ENCODE measurements around the gene TAOK3.

Gene TAOK3

DNA sequence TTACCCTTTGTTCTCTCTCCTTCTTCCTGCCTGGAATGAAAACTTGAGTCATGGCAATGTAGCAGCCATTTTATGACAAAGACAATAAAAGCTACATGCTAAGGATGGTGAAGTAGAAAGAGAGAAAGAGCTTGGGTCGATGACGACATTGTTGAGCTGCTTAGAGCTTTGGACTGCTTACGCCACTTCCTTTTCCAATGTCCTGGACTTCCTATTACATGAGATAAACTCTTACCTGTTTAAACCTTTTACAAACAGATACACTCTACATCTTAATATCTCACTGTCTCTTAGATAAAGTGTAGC is 166.6 kb downstream of the TAOK3 start:
- DNase-seq (ENCODE audit: low spot score) = no peak

GRCh38 chr12:118193958-118194357 is 178.7 kb downstream of the TAOK3 start:
- DNase-seq (ENCODE audit: low spot score) = no peak

- no peak for DNase-seq (ENCODE audit: low spot score)
Measured at GRCh38 chr12:118193477-118193876, 179.2 kb downstream of the TAOK3 start.

DNA sequence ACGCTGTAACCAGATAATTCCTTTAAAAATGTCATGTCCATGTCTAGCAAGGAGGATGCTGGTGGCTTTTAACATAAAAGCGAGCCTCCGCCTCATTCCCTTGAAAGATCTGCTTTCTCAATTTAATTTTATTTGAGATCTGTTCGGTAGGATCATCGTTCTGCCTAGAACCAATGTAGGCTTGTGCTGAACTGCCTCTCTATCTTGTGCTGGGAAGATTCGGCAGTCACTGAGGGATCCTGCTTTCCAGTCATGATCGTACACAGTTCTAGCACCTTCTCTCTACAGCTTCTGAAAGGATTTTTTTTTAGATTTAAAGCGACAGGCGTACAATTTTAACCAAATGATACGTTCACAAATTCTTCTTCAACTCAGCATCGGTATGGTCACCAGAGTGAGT is 182.4 kb downstream of the TAOK3 start:
- peak; percentile 21 for DNase-seq (ENCODE audit: low spot score)

DNA sequence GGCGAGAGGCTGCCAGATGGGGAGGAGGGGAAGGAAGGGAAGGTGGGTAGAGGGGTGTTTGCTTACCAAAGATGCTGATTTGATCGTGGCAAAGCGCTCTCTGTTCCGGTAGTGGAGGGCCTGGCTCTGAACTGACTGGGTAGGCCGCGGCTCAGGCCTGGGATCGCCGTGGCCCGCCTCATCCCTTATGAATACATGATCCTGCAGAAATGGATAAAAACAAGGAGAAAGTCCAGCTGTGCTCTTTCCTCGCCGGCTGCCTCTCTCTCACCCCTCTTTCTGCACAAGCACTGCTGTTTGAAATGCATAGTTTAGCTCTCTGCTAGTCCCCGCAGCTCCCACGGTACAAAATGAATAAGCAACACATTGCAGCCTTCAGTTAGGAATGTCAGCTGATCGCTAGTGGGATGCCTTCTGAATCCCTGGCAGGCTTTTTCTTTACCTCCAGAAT is 182.9 kb downstream of the TAOK3 start:
- peak; percentile 30 for DNase-seq (ENCODE audit: low spot score)

DNA sequence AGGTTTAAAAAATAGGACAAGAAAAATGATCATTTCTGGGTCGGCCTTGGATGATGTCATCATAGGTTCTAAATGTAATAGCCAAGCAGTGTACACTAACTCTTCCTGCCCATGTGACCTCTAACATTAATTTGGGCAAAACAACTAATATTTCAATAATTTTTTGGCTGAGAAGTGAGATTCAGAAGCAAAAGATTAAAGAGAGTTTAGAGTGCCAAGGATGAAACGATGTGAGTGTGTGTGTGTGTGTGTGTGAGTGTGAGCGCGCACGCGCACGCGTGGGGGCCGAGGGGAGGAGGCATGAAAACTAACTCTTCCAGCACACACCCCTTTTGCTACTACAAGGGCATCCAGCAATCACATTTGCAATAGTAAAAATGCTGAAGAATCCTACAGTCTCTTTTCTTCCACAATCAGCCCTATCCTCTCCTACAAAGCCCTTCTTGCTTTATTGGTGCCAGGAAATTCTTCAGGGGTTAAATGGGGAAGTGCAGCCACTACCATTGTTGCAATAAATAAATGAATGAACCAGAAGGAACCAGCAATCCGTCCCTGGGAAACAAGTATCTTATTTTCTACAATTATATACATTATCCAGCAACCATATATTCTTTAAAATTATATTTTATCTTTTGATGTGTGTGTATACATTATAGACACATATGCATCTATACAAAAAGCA is 183.9 kb downstream of the TAOK3 start:
- no peak for DNase-seq (ENCODE audit: low spot score)

- no peak for DNase-seq (ENCODE audit: low spot score)
Measured at GRCh38 chr12:118187751-118188435, 184.8 kb downstream of the TAOK3 start.

DNA sequence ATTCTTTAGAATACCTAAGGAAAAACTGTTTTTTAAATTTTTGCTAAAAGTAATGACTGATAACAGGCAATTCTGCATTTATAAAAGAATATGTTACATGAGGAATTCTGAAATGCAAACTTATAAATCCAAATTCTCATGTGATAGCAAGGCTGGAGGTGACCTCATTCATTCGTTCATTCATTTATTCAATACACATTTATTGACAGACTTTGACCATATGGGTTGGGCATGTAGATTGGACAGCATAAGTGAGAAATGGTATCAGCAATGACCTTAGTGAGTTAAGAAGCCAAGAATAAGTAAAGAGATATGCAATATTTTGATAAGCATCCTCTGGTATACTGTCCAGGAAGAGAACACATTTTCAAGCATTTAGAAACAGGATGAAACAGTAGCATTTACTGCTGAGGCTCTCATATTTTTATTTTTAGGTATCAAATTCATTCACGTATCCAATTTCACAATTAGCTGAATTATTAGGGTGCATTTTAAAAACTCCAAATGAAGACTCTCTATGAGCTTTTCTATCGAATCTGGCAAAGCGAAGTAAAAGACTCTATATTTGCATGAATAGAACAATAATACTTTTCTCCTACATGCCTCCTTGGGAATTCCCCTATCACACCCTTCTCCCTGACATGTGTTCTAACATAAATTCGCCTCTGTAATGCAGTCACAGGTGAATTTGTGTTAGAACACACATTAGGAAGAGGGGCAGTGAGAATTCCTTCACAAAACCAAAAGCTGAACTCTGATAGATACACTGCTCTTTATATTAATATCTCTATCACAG is 186.9 kb downstream of the TAOK3 start:
- no peak for DNase-seq (ENCODE audit: low spot score)

DNA sequence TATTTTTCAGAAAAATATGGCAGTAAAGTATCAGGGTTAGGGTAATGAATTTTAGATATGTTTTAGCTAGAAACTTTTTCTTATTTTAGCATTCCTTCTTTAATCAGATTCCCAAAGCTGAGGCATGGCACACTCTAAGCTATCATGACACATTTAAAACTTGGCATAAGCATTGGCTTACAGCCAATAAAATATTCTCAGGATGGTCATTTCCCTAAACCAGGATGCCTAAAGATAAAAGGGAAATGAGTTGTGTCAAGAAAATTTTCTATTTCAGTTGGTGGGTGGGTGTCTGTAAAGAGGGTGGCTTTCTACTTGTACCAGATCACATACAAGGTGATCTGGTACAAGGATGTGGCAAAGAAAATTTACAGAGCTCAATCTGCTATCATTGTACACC is 189.0 kb downstream of the TAOK3 start:
- no peak for DNase-seq (ENCODE audit: low spot score)

DNA sequence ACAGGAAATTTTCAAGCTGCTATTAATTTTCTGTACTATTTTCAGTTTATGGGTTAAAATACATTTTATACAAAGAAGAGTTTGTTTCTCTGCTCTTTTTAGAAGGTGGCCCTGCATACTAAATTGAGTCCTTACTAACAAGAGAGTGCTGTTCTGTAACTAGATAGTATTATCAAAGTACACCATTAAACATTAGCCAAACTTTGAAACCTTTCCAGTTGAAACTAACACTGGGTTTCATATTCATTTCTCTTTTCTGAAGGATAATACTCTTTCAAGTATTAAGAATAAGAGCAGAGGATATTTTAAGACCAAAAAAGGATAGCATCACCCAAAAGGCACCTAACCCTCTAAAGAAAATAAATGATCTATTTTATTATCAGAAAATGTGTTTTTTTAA is 189.6 kb downstream of the TAOK3 start:
- DNase-seq (ENCODE audit: low spot score) = no peak

GRCh38 chr12:118175823-118176447 is 196.8 kb downstream of the TAOK3 start:
- DNase-seq (ENCODE audit: low spot score) = no peak

GRCh38 chr12:118166946-118167345 is 205.8 kb downstream of the TAOK3 start:
- DNase-seq (ENCODE audit: low spot score) = no peak

- peak; percentile 27 for DNase-seq (ENCODE audit: low spot score)
Measured at GRCh38 chr12:118164798-118165486, 207.8 kb downstream of the TAOK3 start.

GRCh38 chr12:118160536-118160935 is 212.2 kb downstream of the TAOK3 start:
- no peak for DNase-seq (ENCODE audit: low spot score)

GRCh38 chr12:118151755-118152154 is 221.0 kb downstream of the TAOK3 start:
- DNase-seq (ENCODE audit: low spot score) = no peak

GRCh38 chr12:118150625-118151024 is 222.1 kb downstream of the TAOK3 start:
- no peak for DNase-seq (ENCODE audit: low spot score)

- DNase-seq (ENCODE audit: low spot score) = no peak
Measured at GRCh38 chr12:118148287-118148686, 224.4 kb downstream of the TAOK3 start.

GRCh38 chr12:118145798-118146156 is 226.9 kb downstream of the TAOK3 start:
- DNase-seq (ENCODE audit: low spot score) = no peak

DNA sequence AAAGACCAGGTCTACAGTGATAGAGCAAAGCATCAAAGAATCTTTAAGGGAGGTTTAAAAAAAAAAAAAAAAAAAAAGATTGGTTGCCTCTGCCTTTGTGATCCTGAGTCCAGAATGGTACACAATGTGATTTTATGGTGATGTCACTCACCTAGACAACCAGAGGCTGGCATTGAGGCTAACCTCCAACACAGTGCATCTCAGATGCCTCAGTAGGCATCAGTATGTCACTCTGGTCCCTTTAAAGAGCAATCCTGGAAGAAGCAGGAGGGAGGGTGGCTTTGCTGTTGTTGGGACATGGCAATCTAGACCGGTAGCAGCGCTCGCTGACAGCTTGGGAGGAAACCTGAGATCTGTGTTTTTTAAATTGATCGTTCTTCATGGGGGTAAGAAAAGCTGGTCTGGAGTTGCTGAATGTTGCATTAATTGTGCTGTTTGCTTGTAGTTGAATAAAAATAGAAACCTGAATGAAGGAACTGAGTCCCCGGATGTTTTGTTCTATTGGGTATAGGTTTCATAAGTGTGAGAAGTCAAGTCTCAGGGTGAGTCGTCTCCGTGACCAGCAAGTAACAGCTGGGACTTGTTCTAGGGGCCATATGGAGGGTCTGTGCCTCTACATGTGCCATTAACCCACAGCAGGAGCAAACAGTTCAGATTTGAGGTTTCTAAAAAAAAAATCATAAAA is 227.5 kb downstream of the TAOK3 start:
- no peak for DNase-seq (ENCODE audit: low spot score)

GRCh38 chr12:118144499-118144898 is 228.2 kb downstream of the TAOK3 start:
- no peak for DNase-seq (ENCODE audit: low spot score)

GRCh38 chr12:118140825-118141224 is 231.9 kb downstream of the TAOK3 start:
- DNase-seq (ENCODE audit: low spot score) = no peak
